Measurements from ENCODE around the gene COL1A2. TPM values are rescaled to one million over a fixed set of nuclear protein-coding genes. Genes with fewer than 3 reads are reported as not detected.

COL1A2 gene
- total and polyA plus RNA-seq, 2 of the 13 experiments (the other 11 are each of a cell fraction or from before 2014, with no cell fraction given) = not detected

- Histone ChIP-seq H3K36me3 (replicated peaks in 1 of 2; ENCODE audit: control insufficient read depth in 1 of 2, insufficient read depth in 2 of 2, low read length in 2 of 2) (no peaks in the 10 kb centered on the region), H3K27me3 (ENCODE audit: control insufficient read depth in 1 of 2, insufficient read depth in 2 of 2, low read length in 2 of 2) (no peaks in the 10 kb centered on the region; a peak in 1 of 5 replicates), H2AFZ (ENCODE audit: low read length) (no peak overlapping the region), H3K4me3 (replicated peaks in 1 of 3; ENCODE audit: insufficient read depth in 1 of 3, low read depth in 2 of 3, low read length in 3 of 3) (no peak overlapping the region), H3K9me3 (ENCODE audit: low read length) (no peaks in the 10 kb centered on the region), H3K4me2 (ENCODE audit: low read depth, low read length) (no peak overlapping the region), H3K9ac (ENCODE audit: insufficient read depth, low read depth, low read length) (no peak overlapping the region), H3K4me1 (ENCODE audit: insufficient read depth, low read length) (no peaks in the 10 kb centered on the region), H3K27ac (ENCODE audit: extremely low read length, insufficient read depth, low read length) (no peak overlapping the region), H3K79me2 (ENCODE audit: insufficient read depth, low read length) (no peaks in the 10 kb centered on the region), H4K20me1 (ENCODE audit: insufficient read depth, low read length) (no peaks in the 10 kb centered on the region)
- ATAC-seq (no peak), FAIRE-seq (no peak), DNase-seq (ENCODE audit: low spot score) (no peak)
- BruUV-seq (replicated peaks) = no TSS peak
- intact Hi-C loops (cut with micrococcal nuclease; ENCODE audit: unreplicated experiment) (no loop called here), in situ Hi-C loops (cut with HindIII; ENCODE audit: extremely low pct_ligation_motif_present, low pct_unique_long_range_greater_than_20kb) (loop anchor here (5.0 kb wide), 1 partner anchor 95 kb away; no protein-coding TSS in a partner anchor)
- CTCF ChIA-PET (ENCODE audit: low intra/inter-chr PET ratio, low total read pairs) = interaction anchor here (1.1 kb wide), 1 partner anchor 103 kb away, joined by 3 read pairs; no protein-coding TSS in a partner anchor
- POLR2A ChIA-PET = no interaction called here
- WGBS (ENCODE audit: low lambda C conversion rate) = 15% methylated on average over 4 of the region's 4 CpGs
- TF ChIP-seq ZBTB33 (CRISPR knock-in tag; IDR thresholded peaks at IDR 0.05) (no peak), NFIC (IDR thresholded peaks at IDR 0.05; ENCODE audit: low read length) (no peak), ZNF652 (CRISPR knock-in tag; IDR thresholded peaks at IDR 0.05; ENCODE audit: borderline replicate concordance, low read depth) (no peak), ELF1 (CRISPR knock-in tag; IDR thresholded peaks at IDR 0.05) (no peak), PBX3 (CRISPR knock-in tag; IDR thresholded peaks at IDR 0.05; ENCODE audit: borderline replicate concordance) (no peak), SIN3B (IDR thresholded peaks at IDR 0.05; ENCODE audit: low read length) (no peak), ZNF34 (CRISPR knock-in tag; IDR thresholded peaks at IDR 0.05; ENCODE audit: borderline replicate concordance) (no peak), ZNF567 (CRISPR knock-in tag; IDR thresholded peaks at IDR 0.05; ENCODE audit: borderline replicate concordance) (no peak), CEBPZ (IDR thresholded peaks at IDR 0.05; ENCODE audit: low read length) (no peak), ZNF451 (CRISPR knock-in tag; IDR thresholded peaks at IDR 0.05) (no peak), CREBL2 (CRISPR knock-in tag; IDR thresholded peaks at IDR 0.05; ENCODE audit: borderline replicate concordance) (no peak), ZNF331 (CRISPR knock-in tag; IDR thresholded peaks at IDR 0.05) (no peak), MZF1 (CRISPR knock-in tag; IDR thresholded peaks at IDR 0.05; ENCODE audit: borderline replicate concordance) (no peak), ZNF275 (CRISPR knock-in tag; IDR thresholded peaks at IDR 0.05; ENCODE audit: borderline replicate concordance) (no peak), YY1 (IDR thresholded peaks at IDR 0.05; ENCODE audit: insufficient read depth, insufficient replicate concordance, low read depth, low read length) (no peak), ERF (CRISPR knock-in tag; IDR thresholded peaks at IDR 0.05) (no peak), BRD4 (CRISPR knock-in tag; IDR thresholded peaks at IDR 0.05) (no peak)
Observed at GRCh38 chr7:94391726-94392392, 2.8 kb upstream of the COL1A2 start.
